NCI-H2029 treated with DMSO at 0.1 percent for 48 hours (cell line): ENCODE data around the gene ITGAE.
"Not testable (repeated sequence)": the region's sequence is repeated elsewhere in the genome, so short reads cannot be mapped to it uniquely, and the experiment has no call there.

ENCODE experiments used
- DNase-seq: peaks from one replicate; lab custom pipeline; 2025; lab: John Stamatoyannopoulos, UW

Gene ITGAE

GRCh38 chr17:3800362-3801271, at the start of gene ITGAE:
Gene ITGAE (minus strand): TSS chr17:3801188. CDS start chr17:3801144, 44 bp downstream.
- no peak for DNase-seq

- no peak for DNase-seq
Observed at GRCh38 chr17:3848229-3848835, 47.3 kb upstream of the ITGAE start.

GRCh38 chr17:3847165-3847670, 46.2 kb upstream of the ITGAE start:
- DNase-seq = no peak

GRCh38 chr17:3846437-3847164, 45.6 kb upstream of the ITGAE start:
- no peak for DNase-seq

- DNase-seq = peak; percentile 31
Observed at GRCh38 chr17:3845621-3846436, 44.8 kb upstream of the ITGAE start, which contains the start of gene NCBP3. Gene NCBP3 (minus strand): TSS chr17:3846246. CDS start chr17:3846223, 23 bp downstream.

GRCh38 chr17:3845291-3845620, 44.3 kb upstream of the ITGAE start:
- DNase-seq = no peak

- not testable (repeated sequence) for DNase-seq
Observed at GRCh38 chr17:3844556-3844955, 43.6 kb upstream of the ITGAE start.

- DNase-seq = no peak
Observed at GRCh38 chr17:3843935-3844516, 43.0 kb upstream of the ITGAE start.

- DNase-seq = no peak
Observed at GRCh38 chr17:3838206-3838605, 37.2 kb upstream of the ITGAE start.

- DNase-seq = no peak
Observed at GRCh38 chr17:3836551-3836950, 35.6 kb upstream of the ITGAE start.

GRCh38 chr17:3835410-3836229, 34.6 kb upstream of the ITGAE start:
- no peak for DNase-seq

- DNase-seq = no peak
Observed at GRCh38 chr17:3834811-3835210, 33.8 kb upstream of the ITGAE start.

GRCh38 chr17:3828852-3829232, 27.9 kb upstream of the ITGAE start:
- no peak for DNase-seq

- DNase-seq = no peak
Observed at GRCh38 chr17:3828151-3828851, 27.3 kb upstream of the ITGAE start.

GRCh38 chr17:3827124-3827773, 26.3 kb upstream of the ITGAE start:
- no peak for DNase-seq

GRCh38 chr17:3826191-3826590, 25.2 kb upstream of the ITGAE start:
- DNase-seq = no peak

- DNase-seq = no peak
Observed at GRCh38 chr17:3821101-3821500, 20.1 kb upstream of the ITGAE start.

- DNase-seq = no peak
Observed at GRCh38 chr17:3818786-3819185, 17.8 kb upstream of the ITGAE start.
